Activated naive CD4-positive, alpha-beta T cell treated with anti-CD3 and anti-CD28 coated beads, Interleukin-2, amount 10 ng/mL, durations not matched to agents 7 days and 5 days (primary cell): ENCODE measurements around the gene CACTIN.
"Not testable (repeated sequence)": the region's sequence is repeated elsewhere in the genome, so short reads cannot be mapped to it uniquely, and the experiment has no call there.

Experiments
- CTCF ChIA-PET: fragments of 350-600 bp; sonication (Branson Sonifier 250); formaldehyde crosslinking; loops from one replicate; lab custom pipeline; 2021; ENCODE audit warnings: antibody characterized with exemption; lab: Charles Lee
- DNase-seq: peaks from one replicate; pipeline ENCODE4 v3.0.0-alpha.2; 2020
- H3K27ac Mint-ChIP-seq: one replicate; pipeline ENCODE4 v1.8.0; 2021; ENCODE audit warnings: mild to moderate bottlenecking, moderate library complexity, mixed read lengths
- H3K27me3 Mint-ChIP-seq: one replicate; pipeline ENCODE4 v1.8.0; 2021; ENCODE audit warnings: mild to moderate bottlenecking, mixed read lengths
- H3K36me3 Mint-ChIP-seq: one replicate; pipeline ENCODE4 v1.8.0; 2021; ENCODE audit warnings: mixed read lengths
- H3K4me1 Mint-ChIP-seq: one replicate; pipeline ENCODE4 v1.8.0; 2021; ENCODE audit warnings: mixed read lengths
- H3K4me3 Mint-ChIP-seq: one replicate; pipeline ENCODE4 v1.8.0; 2021; ENCODE audit warnings: mild to moderate bottlenecking, moderate library complexity, mixed read lengths
- H3K9me3 Mint-ChIP-seq: one replicate; pipeline ENCODE4 v1.8.0; 2021; ENCODE audit warnings: mixed read lengths

CACTIN gene

DNA sequence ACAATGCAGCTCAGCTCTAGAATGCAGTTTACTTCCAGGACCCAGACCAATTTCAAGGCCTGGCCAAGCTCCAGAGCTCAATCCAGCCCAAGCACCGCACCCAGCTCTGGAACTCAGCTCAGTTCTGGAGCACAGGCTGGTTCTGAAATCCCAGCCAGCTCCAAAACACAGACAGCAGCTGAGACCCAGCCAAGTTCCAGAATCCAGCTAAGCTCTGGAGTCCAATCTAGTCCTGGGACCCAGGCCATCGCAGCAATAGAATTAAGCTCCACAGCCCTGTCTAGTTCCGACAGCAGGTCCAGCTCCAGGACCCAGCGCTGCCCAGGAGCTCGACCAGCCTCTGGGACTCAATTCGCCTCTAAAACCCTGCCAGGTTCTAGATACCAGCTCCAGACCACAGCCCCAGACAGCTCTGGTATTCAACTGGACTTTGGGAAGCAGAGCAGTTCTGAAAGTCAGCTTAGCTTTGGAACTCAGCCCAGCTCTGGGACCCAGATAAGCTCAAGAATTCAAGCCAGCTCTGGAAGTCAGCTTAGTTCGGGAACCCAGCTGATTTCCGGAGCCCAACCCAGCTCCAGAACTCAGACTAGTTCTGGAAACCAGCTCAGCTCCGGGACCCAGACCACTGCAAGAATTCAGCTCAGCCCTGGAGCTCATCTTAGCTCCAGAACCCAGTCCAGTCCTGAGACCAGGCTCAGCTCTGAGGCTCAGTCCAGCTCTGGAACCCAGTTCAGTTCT is 34.5 kb downstream of the CACTIN start:
- Mint-ChIP-seq H3K27ac (no peak overlapping the region), H3K36me3 (no peaks in the 10 kb centered on the region), H3K27me3 (peaks cover 4% of the 10 kb centered on the region), H3K4me3 (no peak overlapping the region), H3K9me3 (peaks cover 7% of the 10 kb centered on the region), H3K4me1 (no peaks in the 10 kb centered on the region)
- CTCF ChIA-PET, result interaction anchor here (0.9 to 1.4 kb wide), 4 partner anchors 25 to 126 kb away, joined by 3 to 6 read pairs (median 3); no protein-coding TSS in a partner anchor
- DNase-seq, result no peak

- Mint-ChIP-seq H3K9me3 (peaks cover 7% of the 10 kb centered on the region), H3K4me3 (no peak overlapping the region), H3K36me3 (no peaks in the 10 kb centered on the region), H3K27me3 (peaks cover 8% of the 10 kb centered on the region), H3K27ac (no peak overlapping the region), H3K4me1 (no peaks in the 10 kb centered on the region)
- CTCF ChIA-PET, result interaction anchor here (1.2 to 1.4 kb wide), 3 partner anchors 26 to 46 kb away, joined by 3 to 6 read pairs (median 3); no protein-coding TSS in a partner anchor
- no peak for DNase-seq
Observed at GRCh38 chr19:3590991-3591659, 35.5 kb downstream of the CACTIN start.

DNA sequence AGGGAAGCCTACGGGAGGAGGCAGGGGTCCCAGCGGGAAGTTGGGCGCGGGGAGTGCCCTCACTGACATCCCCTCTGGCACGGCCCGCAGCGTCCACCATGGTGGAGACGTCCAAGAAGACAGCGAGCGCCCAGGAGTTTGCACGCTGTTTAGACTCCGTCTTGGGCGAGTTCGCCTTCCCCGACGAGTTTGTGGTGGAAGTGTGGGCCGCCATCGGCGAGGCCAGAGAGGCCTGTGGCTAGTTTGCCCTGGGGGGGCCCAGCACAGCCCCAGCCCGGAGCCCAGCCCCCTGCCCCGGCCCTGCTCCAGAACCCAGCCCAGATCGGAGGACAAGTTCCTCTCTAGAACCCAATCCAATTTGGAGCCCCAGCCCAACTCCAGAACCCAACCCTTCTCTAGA is 36.6 kb downstream of the CACTIN start:
- Mint-ChIP-seq H3K4me3 (no peak overlapping the region), H3K27me3 (peaks cover 16% of the 10 kb centered on the region), H3K9me3 (peaks cover 7% of the 10 kb centered on the region), H3K4me1 (peaks cover 2% of the 10 kb centered on the region), H3K36me3 (no peaks in the 10 kb centered on the region), H3K27ac (no peak overlapping the region)
- CTCF ChIA-PET, result interaction anchor here (1.3 kb wide), 1 partner anchor 28 kb away, joined by 3 read pairs; no protein-coding TSS in a partner anchor
- DNase-seq, result no peak

DNA sequence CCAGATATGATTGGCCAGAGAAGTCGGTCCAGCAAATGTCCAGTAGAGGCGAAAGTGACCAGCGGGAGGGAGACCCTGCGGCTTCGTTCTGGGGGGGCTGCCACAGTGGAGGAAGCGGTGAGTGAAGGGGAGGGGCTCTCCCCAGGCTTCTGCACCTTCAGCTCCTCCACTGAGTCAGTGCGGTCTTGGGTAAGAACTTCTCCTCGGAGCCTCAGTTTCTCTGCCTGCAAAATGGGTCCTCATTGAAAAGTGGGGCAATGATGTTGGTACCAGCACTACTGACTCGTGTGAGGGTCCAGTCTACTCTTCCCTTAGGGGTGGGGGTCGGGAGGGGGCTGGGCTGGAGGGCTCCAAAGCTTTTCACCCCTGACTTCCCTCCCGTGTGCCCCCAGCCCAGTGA is 37.2 kb downstream of the CACTIN start:
- Mint-ChIP-seq H3K4me3 (no peak overlapping the region), H3K27ac (no peak overlapping the region), H3K9me3 (peaks cover 7% of the 10 kb centered on the region), H3K4me1 (peaks cover 2% of the 10 kb centered on the region), H3K27me3 (peaks cover 21% of the 10 kb centered on the region), H3K36me3 (no peaks in the 10 kb centered on the region)
- DNase-seq, result no peak
- CTCF ChIA-PET, result no interaction called here

DNA sequence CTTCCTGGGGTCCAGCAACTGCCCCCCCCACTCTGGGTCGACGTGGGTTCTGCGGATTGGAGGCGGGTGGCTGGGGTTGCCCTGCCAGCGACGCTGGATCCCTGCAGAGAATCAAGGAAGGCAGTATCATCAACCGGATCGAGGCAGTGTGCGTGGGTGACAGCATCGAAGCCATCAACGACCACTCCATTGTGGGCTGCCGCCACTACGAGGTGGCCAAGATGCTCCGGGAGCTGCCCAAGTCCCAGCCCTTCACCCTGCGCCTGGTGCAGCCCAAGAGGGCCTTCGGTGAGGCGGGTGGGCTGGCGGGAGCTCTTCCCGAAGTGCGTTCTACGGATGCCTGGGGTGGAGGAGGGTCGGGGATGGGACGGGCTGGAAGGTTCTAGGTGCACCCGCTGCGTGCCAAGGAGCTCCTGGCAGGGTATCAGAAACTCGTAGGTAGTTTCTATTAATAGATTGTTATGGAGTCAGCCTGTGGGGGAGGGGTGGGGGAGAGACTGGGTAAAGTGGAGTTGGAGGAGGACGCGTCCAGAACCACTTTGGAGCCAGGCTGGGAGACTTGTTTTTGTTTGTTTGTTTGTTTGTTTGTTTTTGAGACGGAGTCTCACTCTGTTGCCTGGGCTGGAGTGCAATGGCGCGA is 39.8 kb downstream of the CACTIN start:
- DNase-seq, result no peak
- no peaks in the 10 kb centered on the region for H3K36me3 Mint-ChIP-seq
- peaks cover 2% of the 10 kb centered on the region for H3K4me1 Mint-ChIP-seq
- no peak overlapping the region for H3K4me3 Mint-ChIP-seq
- peaks cover 35% of the 10 kb centered on the region for H3K27me3 Mint-ChIP-seq
- no peak overlapping the region for H3K27ac Mint-ChIP-seq
- H3K9me3 Mint-ChIP-seq, result peaks cover 7% of the 10 kb centered on the region
- CTCF ChIA-PET, result interaction anchor here (0.7 to 1.1 kb wide), 4 partner anchors 13 to 42 kb away, joined by 3 read pairs; partner anchors contain the start of gene HMG20B

DNA sequence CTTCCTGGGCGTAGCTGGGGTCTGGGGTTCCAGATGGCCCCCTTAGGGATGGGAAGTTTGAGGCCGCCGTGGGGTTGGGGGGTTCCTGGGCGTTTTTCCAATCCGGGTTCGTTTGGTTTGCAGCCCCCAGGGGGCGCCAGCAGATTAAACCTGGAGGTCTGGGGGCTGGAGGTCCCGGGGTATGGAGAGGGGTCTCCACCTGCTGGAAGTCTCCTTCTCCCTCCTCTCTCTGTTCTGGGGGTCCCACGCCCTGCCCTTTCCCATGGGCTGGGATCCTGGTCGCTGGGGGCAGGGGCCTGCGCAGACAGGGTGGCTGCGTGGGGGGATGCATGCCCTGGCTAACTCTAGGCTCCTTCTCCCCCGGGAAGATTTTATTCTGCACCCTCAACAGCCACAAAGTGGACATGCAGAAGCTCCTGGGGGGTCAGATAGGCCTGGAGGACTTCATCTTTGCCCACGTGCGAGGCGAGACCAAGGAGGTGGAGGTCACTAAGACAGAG is 40.4 kb downstream of the CACTIN start:
- Mint-ChIP-seq H3K9me3 (peaks cover 2% of the 10 kb centered on the region), H3K27me3 (peaks cover 31% of the 10 kb centered on the region), H3K4me3 (peak overlapping the region; percentile 41), H3K36me3 (no peaks in the 10 kb centered on the region), H3K27ac (no peak overlapping the region), H3K4me1 (peaks cover 2% of the 10 kb centered on the region)
- peak; percentile 59 for DNase-seq
- CTCF ChIA-PET, result interaction anchor here (1.0 to 1.2 kb wide), 2 partner anchors 22 to 41 kb away, joined by 3 read pairs; no protein-coding TSS in a partner anchor

DNA sequence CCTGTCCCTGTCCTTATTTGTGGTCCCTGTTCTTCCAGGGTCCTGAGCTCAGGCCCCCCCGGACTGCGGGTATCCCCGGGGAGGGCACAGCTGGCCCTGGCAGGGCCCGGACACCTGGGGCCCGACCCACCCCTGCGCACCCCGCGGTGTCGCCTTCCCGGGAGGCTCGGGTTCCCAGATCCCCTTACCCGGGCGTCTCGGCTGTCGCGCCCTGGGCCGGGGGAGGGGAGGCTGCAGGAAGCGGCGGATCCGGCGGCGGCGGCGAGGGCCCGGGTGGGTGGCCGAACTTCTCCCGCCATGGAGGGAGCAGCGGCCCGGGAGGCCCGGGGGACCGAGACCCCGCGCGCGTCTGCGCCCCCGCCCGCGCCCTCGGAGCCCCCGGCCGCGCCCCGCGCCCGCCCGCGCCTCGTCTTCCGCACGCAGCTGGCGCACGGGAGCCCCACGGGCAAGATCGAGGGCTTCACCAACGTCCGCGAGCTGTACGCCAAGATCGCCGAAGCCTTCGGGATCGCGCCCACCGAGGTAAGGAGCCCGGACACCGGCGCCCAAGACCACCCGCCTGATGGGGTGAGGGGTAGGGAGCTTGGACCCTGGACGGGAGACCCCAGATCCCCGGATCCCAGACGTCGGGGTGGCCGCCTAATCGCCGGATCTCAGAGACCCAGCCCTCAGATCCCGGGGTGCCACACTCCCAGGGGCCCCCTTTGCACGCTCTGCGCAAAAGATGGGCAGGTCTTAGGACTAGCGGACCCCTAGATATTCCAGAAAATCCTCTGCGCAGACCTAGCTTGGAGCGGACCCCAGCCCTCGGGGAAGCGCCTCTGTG is 41.1 kb downstream of the CACTIN start, which contains the start of gene GIPC3:
Gene GIPC3 (plus strand): TSS at position 178 of the 826 bp plus-strand sequence. CDS start 120 bp downstream, at position 298.
- CTCF ChIA-PET, result interaction anchor here (1.2 to 1.3 kb wide), 3 partner anchors 23 to 40 kb away, joined by 3 read pairs; no protein-coding TSS in a partner anchor
- peak; percentile 40 for DNase-seq
- Mint-ChIP-seq H3K4me1 (peaks cover 2% of the 10 kb centered on the region), H3K9me3 (peaks cover 2% of the 10 kb centered on the region), H3K27me3 (peaks cover 31% of the 10 kb centered on the region), H3K36me3 (no peaks in the 10 kb centered on the region), H3K4me3 (peak within 1 kb of the TSS; percentile 41), H3K27ac (no peak within 1 kb of the TSS)

- not testable (repeated sequence) for H3K9me3 Mint-ChIP-seq, H3K4me3 Mint-ChIP-seq, H3K36me3 Mint-ChIP-seq, H3K27ac Mint-ChIP-seq, DNase-seq, H3K4me1 Mint-ChIP-seq
- CTCF ChIA-PET, result interaction anchor here (0.9 to 1.3 kb wide), 3 partner anchors 28 to 132 kb away, joined by 3 read pairs; no protein-coding TSS in a partner anchor
- H3K27me3 Mint-ChIP-seq, result peaks cover 31% of the 10 kb centered on the region
Observed at GRCh38 chr19:3584036-3584802, 42.4 kb downstream of the CACTIN start.

DNA sequence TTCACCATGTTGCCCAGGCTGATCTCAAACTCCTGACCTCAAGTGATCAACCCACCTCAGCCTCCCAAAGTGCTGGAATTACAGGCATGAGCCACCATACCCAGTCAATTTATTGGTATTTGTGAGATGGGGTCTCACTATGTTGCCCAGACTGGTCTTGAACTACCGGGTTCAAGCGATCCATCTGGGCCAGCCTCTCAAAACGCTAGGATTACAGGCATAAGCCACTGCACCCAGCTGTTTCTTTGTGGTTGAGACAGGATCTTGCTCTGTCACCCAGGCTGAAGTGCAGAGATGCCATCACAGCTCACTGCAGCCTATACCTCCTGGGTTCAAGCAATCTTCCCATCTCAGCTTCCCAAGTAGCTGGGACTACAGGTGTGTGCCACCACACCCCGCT is 44.8 kb downstream of the CACTIN start:
- not testable (repeated sequence) for H3K9me3 Mint-ChIP-seq

DNA sequence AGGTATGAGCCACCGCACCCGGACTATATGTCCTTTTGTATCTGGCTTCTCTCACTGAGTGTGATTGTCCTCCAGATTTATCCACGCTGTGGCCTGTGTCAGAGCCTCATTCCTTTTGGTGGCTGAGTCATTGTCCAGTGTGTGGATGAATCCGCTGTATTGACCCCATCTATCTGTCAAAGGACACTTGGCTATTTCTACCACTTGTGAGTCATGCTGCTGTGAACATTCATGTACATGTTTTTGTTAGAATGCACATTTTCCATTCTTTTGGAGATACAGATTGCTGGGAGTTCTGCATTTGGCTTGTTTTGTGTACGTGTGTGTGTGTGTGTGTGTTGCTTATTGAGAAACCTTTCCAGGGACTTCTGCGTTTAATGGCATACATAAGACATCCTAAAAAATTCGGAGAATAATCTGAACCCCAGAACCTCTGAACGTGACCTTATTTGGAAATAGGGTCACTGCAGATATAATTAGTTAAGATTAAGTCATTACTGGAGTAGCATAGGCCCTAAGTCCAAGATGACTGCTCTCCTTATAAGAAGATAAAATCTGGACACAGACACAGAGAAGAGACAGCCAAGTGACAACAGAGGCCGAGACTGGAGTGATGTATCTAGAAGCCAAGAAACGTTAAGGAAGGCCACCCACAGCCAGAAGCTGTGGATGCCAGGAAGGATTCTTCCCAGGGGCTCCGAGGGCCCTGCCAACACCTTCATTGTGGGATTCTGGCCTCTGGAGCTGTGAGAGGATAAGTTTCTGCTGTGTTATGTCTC is 46.2 kb downstream of the CACTIN start:
- Mint-ChIP-seq H3K36me3 (peaks cover 3% of the 10 kb centered on the region), H3K4me3 (no peak overlapping the region), H3K9me3 (no peaks in the 10 kb centered on the region), H3K27ac (no peak overlapping the region), H3K27me3 (peaks cover 21% of the 10 kb centered on the region), H3K4me1 (peaks cover under 1% of the 10 kb centered on the region)
- CTCF ChIA-PET, result interaction anchor here (0.6 kb wide), 1 partner anchor 30 kb away, joined by 3 read pairs; no protein-coding TSS in a partner anchor
- no peak for DNase-seq

More for the DNA sequence above, 44.8 kb downstream of the CACTIN start:
- H3K27ac Mint-ChIP-seq, H3K4me3 Mint-ChIP-seq, DNase-seq, H3K4me1 Mint-ChIP-seq, CTCF ChIA-PET, H3K36me3 Mint-ChIP-seq: not testable (repeated sequence)
- peaks cover 31% of the 10 kb centered on the region for H3K27me3 Mint-ChIP-seq

GRCh38 chr19:3578390-3578789 is 48.2 kb downstream of the CACTIN start:
- H3K9me3 Mint-ChIP-seq, result no peaks in the 10 kb centered on the region
- no peak for DNase-seq
- peaks cover 9% of the 10 kb centered on the region for H3K4me1 Mint-ChIP-seq
- no peak overlapping the region for H3K4me3 Mint-ChIP-seq
- H3K27ac Mint-ChIP-seq, result no peak overlapping the region
- H3K36me3 Mint-ChIP-seq, result peaks cover 13% of the 10 kb centered on the region
- CTCF ChIA-PET, result no interaction called here
- peaks cover 6% of the 10 kb centered on the region for H3K27me3 Mint-ChIP-seq

DNA sequence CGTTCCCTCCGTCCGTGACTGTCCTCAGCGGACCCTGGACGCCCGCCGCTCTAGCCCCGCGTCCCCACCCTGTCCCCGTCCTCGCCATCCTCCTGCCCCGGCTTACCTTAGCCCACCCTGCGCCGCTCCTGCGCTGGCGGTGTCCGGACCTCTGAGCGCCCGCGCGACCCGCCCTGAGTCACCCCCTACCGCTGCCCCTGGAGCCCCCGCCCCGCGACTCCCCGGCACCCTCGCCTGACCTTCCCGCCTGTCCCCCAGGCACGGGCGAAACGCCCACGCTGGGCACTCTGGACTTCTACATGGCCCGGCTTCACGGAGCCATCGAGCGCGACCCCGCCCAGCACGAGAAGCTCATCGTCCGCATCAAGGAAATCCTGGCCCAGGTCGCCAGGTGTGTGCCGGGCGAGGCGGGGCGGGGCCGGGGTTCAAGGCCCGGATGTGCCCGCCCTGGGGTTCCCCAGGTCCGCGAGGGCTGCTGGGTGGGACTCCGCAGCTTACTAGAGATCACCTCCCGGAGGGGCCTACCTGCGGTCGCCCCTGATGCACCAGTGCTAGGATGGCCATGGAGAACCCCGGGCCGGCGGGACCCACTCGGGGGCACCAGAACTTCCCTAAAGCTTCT is 48.8 kb downstream of the CACTIN start:
- peaks cover 3% of the 10 kb centered on the region for H3K27me3 Mint-ChIP-seq
- H3K9me3 Mint-ChIP-seq, result no peaks in the 10 kb centered on the region
- CTCF ChIA-PET, result no interaction called here

More for the DNA sequence above, 48.8 kb downstream of the CACTIN start:
- H3K36me3 Mint-ChIP-seq, result peaks cover 13% of the 10 kb centered on the region
- H3K4me3 Mint-ChIP-seq, result no peak overlapping the region
- no peak for DNase-seq
- H3K4me1 Mint-ChIP-seq, result peaks cover 9% of the 10 kb centered on the region
- H3K27ac Mint-ChIP-seq, result no peak overlapping the region
